Thoracic aorta (tissue), 2 donors: ENCODE results near the gene PBXIP1. TPM values are rescaled to one million over a fixed set of nuclear protein-coding genes. Genes with fewer than 3 reads are reported as not detected.

Experiments used
- ATAC-seq: fragments of 150-250 bp; one replicate; pipeline ENCODE4 v1.8.0; 2017; ENCODE audit warnings: low read depth; ENCODE audit not compliant: insufficient number of reproducible peaks, low FRiP score
- DNase-seq: peaks from one replicate; pipeline ENCODE4 v3.0.0-alpha.2; 2020; ENCODE audit warnings: low spot score
- H3K27ac ChIP-seq, 2 donors: fragments of 200-600 bp; sonication (generic); 1 replicate in 1 of 2; 2 replicates in 1 of 2; pipeline ENCODE4 v1.5.1; 2016; ENCODE audit warnings: mild to moderate bottlenecking in 2 of 2, moderate library complexity in 2 of 2
- H3K27me3 ChIP-seq: fragments of 200-600 bp; sonication (generic); replicated peaks from 2 replicates; pipeline ENCODE4 v1.6.0; 2016; ENCODE audit warnings: mild to moderate bottlenecking; ENCODE audit not compliant: insufficient read depth
- H3K36me3 ChIP-seq: fragments of 200-600 bp; sonication (generic); one replicate; pipeline ENCODE4 v1.5.1; 2016
- H3K4me1 ChIP-seq, 2 donors: fragments of 200-600 bp; sonication (generic); 1 replicate in 1 of 2; 2 replicates in 1 of 2; pipeline versions ENCODE4 v1.5.1 to v1.6.0; 2016; ENCODE audit warnings: low read depth in 2 of 2, mild to moderate bottlenecking in 1 of 2; ENCODE audit not compliant: control insufficient read depth in 1 of 2
- H3K4me3 ChIP-seq: fragments of 200-600 bp; sonication (generic); 2 replicates; pipeline ENCODE4 v1.5.1; 2016; ENCODE audit warnings: mild to moderate bottlenecking
- H3K9me3 ChIP-seq: fragments of 200-600 bp; sonication (generic); 2 replicates; pipeline ENCODE4 v1.5.1; 2016
- CTCF ChIP-seq: fragments of 200-600 bp; sonication (generic); IDR thresholded peaks from one replicate; pipeline ENCODE4 v1.5.1; 2019; ENCODE audit warnings: antibody characterized with exemption
- total RNA-seq, 2 donors: library from RNA; depleted of rRNA; stranded (reverse); fragments of >200 nt; gene quantifications; one replicate each; pipeline versions ENCODE4 v1.1.0 to v1.2.3, GENCODE V29; 2016

The PBXIP1 gene
- total RNA-seq, 2 donors from 2014 or later = 185 to 227 TPM

- ATAC-seq = no peak
- no peak for DNase-seq
- H3K4me1 ChIP-seq = peaks cover 11 to 35% of the 10 kb centered on the region in 2 donors
Measured at GRCh38 chr1:154938604-154939399, 17.1 kb downstream of the PBXIP1 start.

GRCh38 chr1:154937988-154938386 is 17.9 kb downstream of the PBXIP1 start:
- H3K27me3 ChIP-seq = no peaks in the 10 kb centered on the region
- TF ChIP-seq CTCF = no peak
- no peak for ATAC-seq
- H3K4me3 ChIP-seq = peak overlapping the region; percentile 79
- no peaks in the 10 kb centered on the region for H3K9me3 ChIP-seq
- DNase-seq = no peak
- H3K4me1 ChIP-seq = peaks cover 11 to 35% of the 10 kb centered on the region in 2 donors
- peak overlapping the region; percentile 96 to 98 for H3K27ac ChIP-seq
- H3K36me3 ChIP-seq = no peaks in the 10 kb centered on the region

More at GRCh38 chr1:154938604-154939399, 17.1 kb downstream of the PBXIP1 start:
- Histone ChIP-seq H3K27ac (peak overlapping the region; percentile 96 to 98), H3K4me3 (no peak overlapping the region), H3K9me3 (no peaks in the 10 kb centered on the region), H3K36me3 (no peaks in the 10 kb centered on the region), H3K27me3 (no peaks in the 10 kb centered on the region)
- no peak for TF ChIP-seq CTCF

- Histone ChIP-seq H3K27me3 (no peaks in the 10 kb centered on the region), H3K27ac (peak overlapping the region; percentile 96 to 98), H3K9me3 (no peaks in the 10 kb centered on the region), H3K4me3 (peak overlapping the region; percentile 79), H3K4me1 (peaks cover 11 to 35% of the 10 kb centered on the region in 2 donors), H3K36me3 (no peaks in the 10 kb centered on the region)
- DNase-seq (peak; percentile 81), ATAC-seq (peak; percentile 83)
- TF ChIP-seq CTCF = peak; percentile 58
Measured at GRCh38 chr1:154937085-154937987, 18.6 kb downstream of the PBXIP1 start.

GRCh38 chr1:154936555-154937084 is 19.3 kb downstream of the PBXIP1 start, which contains the start of gene PMVK:
Gene PMVK (minus strand): TSS chr1:154936719. CDS start chr1:154936685, 34 bp downstream.
- Histone ChIP-seq H3K27ac (peak within 1 kb of the TSS; percentile 96 to 98), H3K36me3 (no peaks in the 10 kb centered on the region), H3K9me3 (no peaks in the 10 kb centered on the region), H3K4me3 (peak within 1 kb of the TSS; percentile 79), H3K4me1 (peaks cover 11 to 35% of the 10 kb centered on the region in 2 donors), H3K27me3 (no peaks in the 10 kb centered on the region)
- ATAC-seq (peak; percentile 88), DNase-seq (peak; percentile 91)
- TF ChIP-seq CTCF = no peak
